ENCODE results near the gene NR5A1. TPM values are rescaled to one million over a fixed set of nuclear protein-coding genes. Genes with fewer than 3 reads are reported as not detected.

NR5A1 gene
- total RNA-seq, 4 donors from 2014 or later = 0.17 TPM; not detected in 3

DNA sequence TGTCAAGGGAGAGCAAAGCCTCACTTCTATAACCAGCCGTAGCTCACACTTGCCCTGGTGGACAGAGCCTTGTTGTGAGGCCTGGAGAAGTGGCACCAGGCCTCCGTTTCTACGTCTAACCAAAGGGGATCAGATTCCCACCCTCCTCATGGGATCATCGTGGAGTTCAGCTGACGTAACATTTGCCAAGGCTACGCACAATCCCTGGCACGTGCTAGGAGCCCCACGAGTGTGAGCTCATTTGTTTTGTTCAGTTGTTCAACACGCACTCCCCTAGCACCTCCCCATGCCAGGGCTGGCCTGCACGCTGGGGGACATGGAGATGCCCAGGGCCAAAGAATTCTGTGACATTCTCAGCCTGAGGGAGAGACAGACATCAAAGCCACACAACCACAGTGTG, 33.9 kb downstream of the NR5A1 start:
- Histone ChIP-seq H3K4me1 (peaks cover 2 to 14% (median 13%) of the 10 kb centered on the region in 4 donors), H3K27me3 (peaks cover 4 to 83% (median 15%) of the 10 kb centered on the region in 4 donors), H3K9me3 (no peaks in the 10 kb centered on the region), H3K27ac (replicated peaks in 1 of 4) (no peak overlapping the region), H3K36me3 (no peaks in the 10 kb centered on the region), H3K4me3 (no peak overlapping the region)
- intact Hi-C loops (cut with DNase I) = no loop called here
- 83% methylated on average over 10 of the region's 10 CpGs for WGBS
- DNase-seq (ENCODE audit: extremely low spot score) = no peak
- TF ChIP-seq POLR2AphosphoS5 (IDR thresholded peaks at IDR 0.05) (no peak), POLR2A (IDR thresholded peaks at IDR 0.05; ENCODE audit: low read depth) (no peak), EP300 (IDR thresholded peaks at IDR 0.05) (no peak), CTCF (IDR thresholded peaks at IDR 0.05) (no peak)

GRCh38 chr9:124472770-124473169, 34.4 kb downstream of the NR5A1 start:
- Histone ChIP-seq H3K27ac (replicated peaks in 1 of 4) (no peak overlapping the region), H3K9me3 (no peaks in the 10 kb centered on the region), H3K4me3 (no peak overlapping the region), H3K27me3 (peaks cover 4 to 83% (median 11%) of the 10 kb centered on the region in 4 donors), H3K36me3 (no peaks in the 10 kb centered on the region), H3K4me1 (peaks cover 0 to 8% (median 8%) of the 10 kb centered on the region in 4 donors)
- 73% methylated on average over 7 of the region's 7 CpGs for WGBS
- intact Hi-C loops (cut with DNase I) = no loop called here
- TF ChIP-seq POLR2A (IDR thresholded peaks at IDR 0.05; ENCODE audit: low read depth) = no peak
- TF ChIP-seq CTCF (IDR thresholded peaks at IDR 0.05) = no peak
- no peak for TF ChIP-seq POLR2AphosphoS5 (IDR thresholded peaks at IDR 0.05)
- no peak for TF ChIP-seq EP300 (IDR thresholded peaks at IDR 0.05)
- DNase-seq (ENCODE audit: extremely low spot score) = no peak

GRCh38 chr9:124471761-124472160, 35.4 kb downstream of the NR5A1 start:
- intact Hi-C loops (cut with DNase I) = no loop called here
- peaks cover 0 to 78% (median 3%) of the 10 kb centered on the region in 4 donors for H3K27me3 ChIP-seq
- no peak overlapping the region for H3K27ac ChIP-seq (replicated peaks in 1 of 4)
- 85% methylated on average over 8 of the region's 9 CpGs for WGBS
- TF ChIP-seq EP300 (IDR thresholded peaks at IDR 0.05) (no peak), POLR2A (IDR thresholded peaks at IDR 0.05; ENCODE audit: low read depth) (no peak), CTCF (IDR thresholded peaks at IDR 0.05) (no peak), POLR2AphosphoS5 (IDR thresholded peaks at IDR 0.05) (no peak)
- H3K36me3 ChIP-seq = no peaks in the 10 kb centered on the region
- H3K9me3 ChIP-seq = no peaks in the 10 kb centered on the region
- no peak for DNase-seq (ENCODE audit: extremely low spot score)
- H3K4me1 ChIP-seq = no peaks in the 10 kb centered on the region
- no peak overlapping the region for H3K4me3 ChIP-seq

DNA sequence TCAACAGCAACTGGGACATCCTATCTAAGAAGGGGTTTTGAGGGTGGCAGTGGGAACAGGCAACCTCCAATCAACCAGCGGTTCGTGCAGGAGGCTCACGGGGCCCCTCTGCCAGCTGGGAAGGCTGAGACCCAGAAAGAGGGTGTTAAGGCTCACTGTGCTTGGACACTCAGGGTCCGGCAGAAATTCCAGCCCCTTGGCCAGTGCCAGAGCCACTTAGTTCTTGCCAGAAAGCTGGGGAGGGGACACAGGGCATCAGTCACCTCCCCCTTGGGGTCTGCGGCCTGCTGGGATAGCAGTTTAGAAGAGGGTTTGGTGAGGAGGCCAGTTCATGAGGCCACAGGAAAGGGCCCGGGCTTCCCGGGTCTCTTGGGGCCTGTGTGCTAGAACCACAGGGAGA, 36.5 kb downstream of the NR5A1 start:
- peaks cover 0 to 73% (median 0%) of the 10 kb centered on the region in 4 donors for H3K27me3 ChIP-seq
- H3K27ac ChIP-seq (replicated peaks in 1 of 4) = no peak overlapping the region
- WGBS = 92% methylated on average over 4 of the region's 7 CpGs
- no peaks in the 10 kb centered on the region for H3K4me1 ChIP-seq
- H3K4me3 ChIP-seq = no peak overlapping the region
- no peaks in the 10 kb centered on the region for H3K9me3 ChIP-seq
- intact Hi-C loops (cut with DNase I) = no loop called here
- TF ChIP-seq POLR2A (IDR thresholded peaks at IDR 0.05; ENCODE audit: low read depth) (no peak), POLR2AphosphoS5 (IDR thresholded peaks at IDR 0.05) (no peak), CTCF (IDR thresholded peaks at IDR 0.05) (no peak), EP300 (IDR thresholded peaks at IDR 0.05) (no peak)
- DNase-seq (ENCODE audit: extremely low spot score) = no peak
- H3K36me3 ChIP-seq = no peaks in the 10 kb centered on the region

GRCh38 chr9:124470306-124470705, 36.9 kb downstream of the NR5A1 start:
- Histone ChIP-seq H3K4me3 (no peak overlapping the region), H3K4me1 (no peaks in the 10 kb centered on the region), H3K27ac (replicated peaks in 1 of 4) (no peak overlapping the region), H3K27me3 (peaks cover 0 to 73% (median 0%) of the 10 kb centered on the region in 4 donors), H3K36me3 (no peaks in the 10 kb centered on the region), H3K9me3 (no peaks in the 10 kb centered on the region)
- no peak for DNase-seq (ENCODE audit: extremely low spot score)
- TF ChIP-seq EP300 (IDR thresholded peaks at IDR 0.05) = no peak
- TF ChIP-seq CTCF (IDR thresholded peaks at IDR 0.05) = no peak
- no peak for TF ChIP-seq POLR2AphosphoS5 (IDR thresholded peaks at IDR 0.05)
- no peak for TF ChIP-seq POLR2A (IDR thresholded peaks at IDR 0.05; ENCODE audit: low read depth)
- WGBS = 86% methylated on average over 10 of the region's 13 CpGs
- intact Hi-C loops (cut with DNase I) = no loop called here

All from esophagus muscularis mucosa (tissue), 4 donors.